GM10266 (cell line): ENCODE data around the gene FNTB.

ENCODE experiments used
- DNase-seq: peaks from one replicate; pipeline ENCODE4 v3.0.0; 2012; ENCODE audit errors: extremely low spot score
- CTCF ChIP-seq: IDR thresholded peaks from 2 replicates; pipeline ENCODE4 v1.5.1; 2012; ENCODE audit warnings: mild to moderate bottlenecking, low read depth; ENCODE audit not compliant: control insufficient read depth, insufficient read depth; ENCODE audit errors: missing control alignments

FNTB gene

DNA sequence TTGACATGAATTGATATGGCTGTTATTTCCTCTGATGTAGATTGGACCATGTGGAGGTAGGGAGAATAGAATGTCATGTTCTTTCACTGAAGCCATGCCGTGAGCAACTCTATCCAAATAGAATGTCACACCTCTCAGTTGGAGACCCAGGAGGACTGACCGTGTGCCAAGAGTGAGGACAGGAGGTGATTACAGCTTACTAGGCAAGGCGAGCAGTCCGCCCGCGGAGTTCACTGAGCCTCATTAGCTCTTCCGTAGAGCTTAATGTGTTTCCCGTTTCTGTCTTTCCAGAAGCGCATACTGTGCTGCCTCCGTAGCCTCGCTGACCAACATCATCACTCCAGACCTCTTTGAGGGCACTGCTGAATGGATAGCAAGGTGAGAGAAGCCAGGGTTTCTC, 45.6 kb downstream of the FNTB start:
- TF ChIP-seq CTCF: no peak
- no peak for DNase-seq

DNA sequence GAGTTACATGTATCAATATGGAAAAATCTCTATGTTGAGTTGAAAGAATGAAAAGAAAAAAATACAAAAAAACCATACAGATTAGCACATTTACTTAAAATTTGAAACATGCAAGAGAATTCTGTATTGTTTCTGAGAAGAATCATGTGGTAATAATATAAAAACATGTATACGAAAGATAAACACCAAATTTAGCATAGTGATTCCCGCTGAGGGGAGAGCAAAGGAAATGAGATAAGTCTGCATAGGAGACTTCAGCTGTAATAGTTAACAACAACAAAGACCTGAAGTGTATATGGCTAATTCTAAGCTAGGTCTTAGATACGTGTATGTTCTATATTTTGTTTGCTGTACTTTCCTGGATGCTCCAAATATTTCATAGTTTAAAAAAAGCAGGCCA, 46.5 kb downstream of the FNTB start:
- DNase-seq: no peak
- no peak for TF ChIP-seq CTCF

DNA sequence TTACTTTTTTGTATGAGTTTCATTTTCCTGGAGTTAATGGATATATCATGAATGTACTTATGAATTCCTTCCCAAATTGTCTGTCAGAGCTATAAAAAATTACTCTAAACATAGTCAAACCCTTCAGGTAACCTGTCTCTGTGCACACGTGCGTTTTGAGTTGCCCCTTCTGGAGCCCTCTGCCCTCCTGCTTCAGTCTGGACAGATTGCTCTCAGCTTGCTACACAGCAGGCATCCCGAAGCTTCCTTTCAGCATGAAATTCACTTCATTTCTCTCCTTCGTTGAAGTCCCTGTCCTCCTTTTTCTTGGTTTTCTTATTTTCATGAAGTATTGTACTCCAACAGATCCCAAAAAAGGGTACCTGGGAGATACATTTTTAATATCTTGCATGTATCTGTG, 47.3 kb downstream of the FNTB start:
- no peak for DNase-seq
- no peak for TF ChIP-seq CTCF

DNA sequence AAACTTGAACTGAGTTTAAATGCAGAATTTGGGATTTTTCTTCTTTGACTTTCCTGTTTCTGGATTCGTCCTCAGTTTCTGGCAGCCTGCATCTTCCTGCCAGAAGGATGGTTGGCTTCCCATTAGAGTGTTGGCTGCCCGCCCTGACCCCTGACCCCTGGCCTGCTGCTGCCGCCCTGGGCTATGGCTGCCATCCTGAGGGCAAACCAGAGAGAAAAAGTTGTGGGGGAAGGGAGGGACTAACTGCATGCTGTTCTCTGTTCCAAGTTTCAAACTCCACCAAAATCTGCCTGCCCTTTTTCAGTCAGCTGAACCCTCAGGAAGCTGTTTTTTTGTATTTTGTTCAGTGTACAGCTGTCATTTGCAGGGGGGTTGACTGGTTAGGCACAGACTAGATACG, 48.4 kb downstream of the FNTB start:
- TF ChIP-seq CTCF: no peak
- DNase-seq: no peak

DNA sequence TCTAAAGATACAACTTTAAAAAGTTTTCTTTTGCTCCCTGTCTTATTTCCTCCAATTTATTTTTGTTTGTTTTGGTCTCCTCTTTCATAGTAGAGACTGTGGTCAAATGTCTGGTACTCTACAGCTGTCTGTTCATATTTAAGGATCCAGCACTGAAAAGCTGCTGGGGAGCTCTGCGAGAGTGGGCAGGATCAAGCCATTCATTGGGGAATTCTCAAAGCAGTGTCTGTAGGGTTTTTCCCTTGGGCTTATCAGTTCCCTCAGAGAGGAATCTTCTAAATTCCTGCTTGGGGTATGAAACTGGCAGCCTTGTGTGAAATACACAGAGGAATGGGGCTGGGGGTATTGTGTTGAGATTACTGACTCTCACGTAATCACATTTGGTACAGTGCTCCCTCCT, 52.3 kb downstream of the FNTB start:
- DNase-seq: no peak
- TF ChIP-seq CTCF: no peak

DNA sequence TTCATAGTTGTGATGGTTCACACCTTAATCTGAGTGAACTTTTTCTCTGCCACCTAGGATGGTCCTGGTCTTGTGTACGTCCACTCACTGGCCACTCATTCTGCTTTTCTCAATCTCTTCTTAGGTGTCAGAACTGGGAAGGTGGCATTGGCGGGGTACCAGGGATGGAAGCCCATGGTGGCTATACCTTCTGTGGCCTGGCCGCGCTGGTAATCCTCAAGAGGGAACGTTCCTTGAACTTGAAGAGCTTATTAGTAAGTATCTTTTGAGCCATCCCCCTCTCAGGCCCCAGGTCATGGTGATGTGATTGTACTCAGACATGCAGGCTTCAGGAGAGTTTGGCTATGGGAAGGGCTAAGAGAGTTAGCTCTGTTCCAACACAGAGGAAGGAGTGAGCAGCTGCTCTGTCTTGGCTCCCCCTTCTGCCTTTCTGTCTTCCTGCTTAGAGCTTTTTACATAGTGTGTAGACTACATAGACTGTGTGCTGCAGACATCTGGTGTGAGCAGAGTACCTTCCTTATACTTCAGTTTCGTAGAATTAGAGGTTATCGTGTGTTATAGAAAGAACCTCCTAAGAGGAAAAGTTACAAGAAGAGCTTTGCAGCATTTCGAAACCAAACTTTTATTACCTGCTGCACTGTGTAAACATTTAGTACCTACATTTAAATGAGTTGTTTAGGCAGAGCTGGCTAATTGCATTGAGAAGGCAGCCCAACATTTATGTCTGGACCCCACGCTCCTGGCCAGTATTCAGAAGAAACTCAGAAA, 54.2 kb downstream of the FNTB start:
- TF ChIP-seq CTCF: no peak
- DNase-seq: no peak

DNA sequence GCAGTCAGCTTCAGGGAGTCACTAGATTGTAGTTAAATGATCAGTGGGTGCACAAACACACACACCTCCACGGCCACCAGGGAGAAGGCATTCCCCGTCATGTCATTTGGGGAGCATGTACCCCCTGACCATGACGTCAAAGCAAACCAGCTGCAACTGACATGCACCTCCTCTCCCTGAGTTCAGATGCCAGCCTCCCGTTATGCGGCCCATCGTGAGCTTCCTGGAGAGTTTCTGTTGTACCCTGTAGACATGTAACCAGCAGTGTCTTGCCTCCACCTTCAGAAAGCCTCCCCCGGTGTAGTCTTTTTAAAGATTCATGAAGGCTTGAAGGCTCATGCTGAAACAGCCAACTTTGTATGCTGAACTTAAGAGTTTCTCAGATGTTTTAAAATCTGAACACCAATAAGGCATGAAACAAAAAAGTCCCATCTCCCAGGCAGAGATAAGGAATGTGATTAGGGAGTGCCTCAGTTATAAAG, 54.8 kb downstream of the FNTB start:
- DNase-seq: no peak
- TF ChIP-seq CTCF: no peak
